HepG2 (cell line): ENCODE data around the gene ELMOD3. TPM values are rescaled to one million over a fixed set of nuclear protein-coding genes. Genes with fewer than 3 reads are reported as not detected.

Source experiments
- EEA1 ChIP-seq: sonication (generic); formaldehyde crosslinking; IDR thresholded peaks from 2 replicates; pipeline ENCODE4 v1.5.1; 2020; ENCODE audit warnings: mild to moderate bottlenecking, missing genetic modification reagents, borderline replicate concordance
- HNRNPK ChIP-seq: fragments of 200-400 bp; formaldehyde crosslinking; IDR thresholded peaks from 2 replicates; pipeline ENCODE4 v1.6.1; 2018; ENCODE audit warnings: low read length, low read depth, moderate library complexity, mild to moderate bottlenecking; ENCODE audit not compliant: poor library complexity, severe bottlenecking
- IRF2 ChIP-seq: IDR thresholded peaks from 2 replicates; pipeline ENCODE4 v1.6.1; 2018; ENCODE audit warnings: missing genetic modification reagents, missing compliant biosample characterization
- JDP2 ChIP-seq: sonication (generic); formaldehyde crosslinking; IDR thresholded peaks from 2 replicates; pipeline ENCODE4 v1.8.1; 2022; ENCODE audit warnings: missing genetic modification reagents, borderline replicate concordance
- MED13 ChIP-seq: sonication (generic); formaldehyde crosslinking; IDR thresholded peaks from 2 replicates; pipeline ENCODE4 v1.5.0; 2020; ENCODE audit warnings: missing genetic modification reagents
- MIER2 ChIP-seq: IDR thresholded peaks from 2 replicates; pipeline ENCODE4 v1.6.1; 2016; ENCODE audit warnings: missing biosample characterization, missing genetic modification reagents
- MTA3 ChIP-seq: sonication (generic); formaldehyde crosslinking; IDR thresholded peaks from 2 replicates; pipeline ENCODE4 v1.4.0; 2020; ENCODE audit warnings: missing genetic modification reagents
- NCOA5 ChIP-seq: sonication (generic); formaldehyde crosslinking; IDR thresholded peaks from 2 replicates; pipeline ENCODE4 v1.4.0; 2020; ENCODE audit warnings: missing genetic modification reagents
- NCOR1 ChIP-seq: fragments of 200-600 bp; sonication (generic); IDR thresholded peaks from 2 replicates; pipeline ENCODE4 v1.7.0; 2017; ENCODE audit warnings: antibody characterized with exemption, low read length, borderline replicate concordance
- NR1H2 ChIP-seq: sonication (generic); formaldehyde crosslinking; IDR thresholded peaks from 2 replicates; pipeline ENCODE4 v1.8.1; 2022; ENCODE audit warnings: low read depth, missing genetic modification reagents, borderline replicate concordance
- SALL1 ChIP-seq: sonication (generic); formaldehyde crosslinking; IDR thresholded peaks from 2 replicates; pipeline ENCODE4 v1.8.0; 2022; ENCODE audit warnings: mild to moderate bottlenecking, missing genetic modification reagents
- SMARCE1 ChIP-seq: fragments of 450-650 bp; IDR thresholded peaks from 2 replicates; pipeline ENCODE4 v1.6.1; 2017; ENCODE audit warnings: borderline replicate concordance
- TEAD2 ChIP-seq: sonication (generic); formaldehyde crosslinking; IDR thresholded peaks from 2 replicates; pipeline ENCODE4 v1.9.0; 2021; ENCODE audit warnings: missing genetic modification reagents
- ZBTB21 ChIP-seq: sonication (generic); formaldehyde crosslinking; IDR thresholded peaks from 2 replicates; pipeline ENCODE4 v1.4.0; 2020; ENCODE audit warnings: missing genetic modification reagents
- ZC3H4 ChIP-seq: sonication (generic); formaldehyde crosslinking; IDR thresholded peaks from 2 replicates; pipeline ENCODE4 v1.4.0; 2020; ENCODE audit warnings: missing genetic modification reagents, borderline replicate concordance
- ZMAT3 ChIP-seq: sonication (generic); formaldehyde crosslinking; conservative IDR thresholded peaks from 2 replicates; pipeline ENCODE4 v1.7.0; 2021; ENCODE audit warnings: missing genetic modification reagents
- ZNF776 ChIP-seq: sonication (generic); formaldehyde crosslinking; IDR thresholded peaks from 2 replicates; pipeline ENCODE4 v1.4.0; 2020; ENCODE audit warnings: mild to moderate bottlenecking, missing genetic modification reagents
- polyA plus RNA-seq, 8 experiments: library from polyadenylated mRNA; depleted of rRNA in 3 of 8; stranded (reverse) in 7 of 8; unstranded in 1 of 8; fragments of >200 nt; fragmentation: Illumina TruSeq in 4 of 8; extraction: Trizol in 4 of 8; gene quantifications; 2 replicates each; pipeline versions ENCODE4 v1.2.1 to v1.2.3, GENCODE V29; 2011 to 2016; ENCODE audit warnings: low read depth in 4 of 8, missing spikeins in 1 of 8, mixed read lengths in 1 of 8; ENCODE audit not compliant: insufficient read depth in 1 of 8
- total RNA-seq, 5 experiments: library from RNA; depleted of rRNA; stranded (reverse); fragments of >200 nt; fragmentation: Illumina TruSeq; extraction: Trizol; gene quantifications; 2 replicates each; pipeline ENCODE4 v1.2.3, GENCODE V29; 2016; ENCODE audit warnings: low read depth in 1 of 5
- TF ChIP-seq, protein P1 (sequence below): IDR thresholded peaks from 2 replicates; pipeline ENCODE4 v1.6.1; 2016; ENCODE audit warnings: low read depth, missing genetic modification reagents, missing compliant biosample characterization
- TF ChIP-seq, protein P2 (sequence below), 2 experiments: fragments of 450-650 bp in 1 of 2; sonication (generic) in 1 of 2; formaldehyde crosslinking; IDR thresholded peaks; 2 replicates each; pipeline versions ENCODE4 v1.5.0 to v1.8.0; 2020 to 2022; ENCODE audit warnings: mild to moderate bottlenecking in 1 of 2, missing genetic modification reagents in 1 of 2
- TF ChIP-seq, protein P3 (sequence below): sonication (generic); formaldehyde crosslinking; IDR thresholded peaks from 2 replicates; pipeline ENCODE4 v1.5.0; 2020; ENCODE audit warnings: missing genetic modification reagents
- TF ChIP-seq, protein P4 (sequence below): sonication (generic); formaldehyde crosslinking; IDR thresholded peaks from 2 replicates; pipeline ENCODE4 v1.9.0; 2021; ENCODE audit warnings: missing genetic modification reagents, borderline replicate concordance

The ELMOD3 gene
- total and polyA plus RNA-seq, 2 of the 13 experiments (the other 11 are each of a cell fraction or from before 2014, with no cell fraction given) = 13.3 to 19.5 TPM

DNA sequence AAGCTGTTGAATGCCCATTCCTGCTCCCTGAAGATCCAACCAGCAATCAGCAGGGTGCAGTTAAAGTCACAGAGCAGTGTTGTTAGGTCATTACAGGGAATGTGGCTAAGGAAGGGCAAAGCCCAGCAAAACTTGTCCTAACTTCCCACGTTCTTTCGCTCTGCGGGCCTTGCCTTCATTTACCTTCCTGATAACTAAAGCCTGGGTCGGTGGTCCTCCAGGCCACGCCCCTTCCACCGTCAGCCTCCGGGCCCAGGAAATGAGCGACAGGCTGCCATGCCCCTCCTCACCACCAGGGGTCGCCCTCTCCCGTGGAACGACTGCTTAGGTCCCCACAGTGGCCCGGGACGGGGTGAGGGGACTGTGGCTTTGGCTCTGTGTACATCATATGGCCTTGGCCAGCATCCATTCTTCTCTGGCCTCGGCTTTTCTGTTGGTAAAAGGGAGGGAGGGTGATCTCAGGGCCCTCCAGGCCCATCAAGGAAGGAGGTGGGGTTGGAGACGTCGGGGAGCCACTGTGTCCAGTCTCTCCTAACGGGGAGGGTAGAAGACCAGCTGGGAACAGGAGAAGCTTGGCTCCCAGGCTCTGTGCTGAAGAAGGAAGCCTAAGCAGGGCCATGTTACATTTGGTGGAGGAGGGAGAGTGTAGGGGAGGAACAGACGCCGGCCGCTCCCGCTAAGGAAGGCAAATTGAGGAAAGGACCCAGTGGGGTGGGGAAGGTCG is 66.1 kb downstream of the ELMOD3 start (continued):
- TF ChIP-seq TEAD2 (CRISPR knock-in tag) = no peak; the same call in 1 of the 2 replicates
- TF ChIP-seq, protein P1, sequence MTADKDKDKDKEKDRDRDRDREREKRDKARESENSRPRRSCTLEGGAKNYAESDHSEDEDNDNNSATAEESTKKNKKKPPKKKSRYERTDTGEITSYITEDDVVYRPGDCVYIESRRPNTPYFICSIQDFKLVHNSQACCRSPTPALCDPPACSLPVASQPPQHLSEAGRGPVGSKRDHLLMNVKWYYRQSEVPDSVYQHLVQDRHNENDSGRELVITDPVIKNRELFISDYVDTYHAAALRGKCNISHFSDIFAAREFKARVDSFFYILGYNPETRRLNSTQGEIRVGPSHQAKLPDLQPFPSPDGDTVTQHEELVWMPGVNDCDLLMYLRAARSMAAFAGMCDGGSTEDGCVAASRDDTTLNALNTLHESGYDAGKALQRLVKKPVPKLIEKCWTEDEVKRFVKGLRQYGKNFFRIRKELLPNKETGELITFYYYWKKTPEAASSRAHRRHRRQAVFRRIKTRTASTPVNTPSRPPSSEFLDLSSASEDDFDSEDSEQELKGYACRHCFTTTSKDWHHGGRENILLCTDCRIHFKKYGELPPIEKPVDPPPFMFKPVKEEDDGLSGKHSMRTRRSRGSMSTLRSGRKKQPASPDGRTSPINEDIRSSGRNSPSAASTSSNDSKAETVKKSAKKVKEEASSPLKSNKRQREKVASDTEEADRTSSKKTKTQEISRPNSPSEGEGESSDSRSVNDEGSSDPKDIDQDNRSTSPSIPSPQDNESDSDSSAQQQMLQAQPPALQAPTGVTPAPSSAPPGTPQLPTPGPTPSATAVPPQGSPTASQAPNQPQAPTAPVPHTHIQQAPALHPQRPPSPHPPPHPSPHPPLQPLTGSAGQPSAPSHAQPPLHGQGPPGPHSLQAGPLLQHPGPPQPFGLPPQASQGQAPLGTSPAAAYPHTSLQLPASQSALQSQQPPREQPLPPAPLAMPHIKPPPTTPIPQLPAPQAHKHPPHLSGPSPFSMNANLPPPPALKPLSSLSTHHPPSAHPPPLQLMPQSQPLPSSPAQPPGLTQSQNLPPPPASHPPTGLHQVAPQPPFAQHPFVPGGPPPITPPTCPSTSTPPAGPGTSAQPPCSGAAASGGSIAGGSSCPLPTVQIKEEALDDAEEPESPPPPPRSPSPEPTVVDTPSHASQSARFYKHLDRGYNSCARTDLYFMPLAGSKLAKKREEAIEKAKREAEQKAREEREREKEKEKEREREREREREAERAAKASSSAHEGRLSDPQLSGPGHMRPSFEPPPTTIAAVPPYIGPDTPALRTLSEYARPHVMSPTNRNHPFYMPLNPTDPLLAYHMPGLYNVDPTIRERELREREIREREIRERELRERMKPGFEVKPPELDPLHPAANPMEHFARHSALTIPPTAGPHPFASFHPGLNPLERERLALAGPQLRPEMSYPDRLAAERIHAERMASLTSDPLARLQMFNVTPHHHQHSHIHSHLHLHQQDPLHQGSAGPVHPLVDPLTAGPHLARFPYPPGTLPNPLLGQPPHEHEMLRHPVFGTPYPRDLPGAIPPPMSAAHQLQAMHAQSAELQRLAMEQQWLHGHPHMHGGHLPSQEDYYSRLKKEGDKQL (CRISPR knock-in tag) = no peak
- TF ChIP-seq ZBTB21 = 0 out of 2 replicates have a peak, but pooled peaks have one; percentile 42
- peak; percentile 88 for TF ChIP-seq IRF2 (CRISPR knock-in tag)
- no peak for TF ChIP-seq NCOA5 (CRISPR knock-in tag)
- no peak for TF ChIP-seq NCOR1
- no peak for TF ChIP-seq MTA3 (CRISPR knock-in tag)
- no peak for TF ChIP-seq SMARCE1
- TF ChIP-seq, protein P2, sequence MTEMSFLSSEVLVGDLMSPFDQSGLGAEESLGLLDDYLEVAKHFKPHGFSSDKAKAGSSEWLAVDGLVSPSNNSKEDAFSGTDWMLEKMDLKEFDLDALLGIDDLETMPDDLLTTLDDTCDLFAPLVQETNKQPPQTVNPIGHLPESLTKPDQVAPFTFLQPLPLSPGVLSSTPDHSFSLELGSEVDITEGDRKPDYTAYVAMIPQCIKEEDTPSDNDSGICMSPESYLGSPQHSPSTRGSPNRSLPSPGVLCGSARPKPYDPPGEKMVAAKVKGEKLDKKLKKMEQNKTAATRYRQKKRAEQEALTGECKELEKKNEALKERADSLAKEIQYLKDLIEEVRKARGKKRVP (CRISPR knock-in tag; IDR thresholded peaks at IDR 0.05) = no peak
- no peak for TF ChIP-seq JDP2 (CRISPR knock-in tag)
- no peak for TF ChIP-seq MED13 (CRISPR knock-in tag)
- TF ChIP-seq, protein P3, sequence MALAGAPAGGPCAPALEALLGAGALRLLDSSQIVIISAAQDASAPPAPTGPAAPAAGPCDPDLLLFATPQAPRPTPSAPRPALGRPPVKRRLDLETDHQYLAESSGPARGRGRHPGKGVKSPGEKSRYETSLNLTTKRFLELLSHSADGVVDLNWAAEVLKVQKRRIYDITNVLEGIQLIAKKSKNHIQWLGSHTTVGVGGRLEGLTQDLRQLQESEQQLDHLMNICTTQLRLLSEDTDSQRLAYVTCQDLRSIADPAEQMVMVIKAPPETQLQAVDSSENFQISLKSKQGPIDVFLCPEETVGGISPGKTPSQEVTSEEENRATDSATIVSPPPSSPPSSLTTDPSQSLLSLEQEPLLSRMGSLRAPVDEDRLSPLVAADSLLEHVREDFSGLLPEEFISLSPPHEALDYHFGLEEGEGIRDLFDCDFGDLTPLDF = no peak
- no peak for TF ChIP-seq NR1H2 (CRISPR knock-in tag)
- no peak for TF ChIP-seq ZMAT3 (CRISPR knock-in tag)
- TF ChIP-seq HNRNPK = no peak
- TF ChIP-seq, protein P4, sequence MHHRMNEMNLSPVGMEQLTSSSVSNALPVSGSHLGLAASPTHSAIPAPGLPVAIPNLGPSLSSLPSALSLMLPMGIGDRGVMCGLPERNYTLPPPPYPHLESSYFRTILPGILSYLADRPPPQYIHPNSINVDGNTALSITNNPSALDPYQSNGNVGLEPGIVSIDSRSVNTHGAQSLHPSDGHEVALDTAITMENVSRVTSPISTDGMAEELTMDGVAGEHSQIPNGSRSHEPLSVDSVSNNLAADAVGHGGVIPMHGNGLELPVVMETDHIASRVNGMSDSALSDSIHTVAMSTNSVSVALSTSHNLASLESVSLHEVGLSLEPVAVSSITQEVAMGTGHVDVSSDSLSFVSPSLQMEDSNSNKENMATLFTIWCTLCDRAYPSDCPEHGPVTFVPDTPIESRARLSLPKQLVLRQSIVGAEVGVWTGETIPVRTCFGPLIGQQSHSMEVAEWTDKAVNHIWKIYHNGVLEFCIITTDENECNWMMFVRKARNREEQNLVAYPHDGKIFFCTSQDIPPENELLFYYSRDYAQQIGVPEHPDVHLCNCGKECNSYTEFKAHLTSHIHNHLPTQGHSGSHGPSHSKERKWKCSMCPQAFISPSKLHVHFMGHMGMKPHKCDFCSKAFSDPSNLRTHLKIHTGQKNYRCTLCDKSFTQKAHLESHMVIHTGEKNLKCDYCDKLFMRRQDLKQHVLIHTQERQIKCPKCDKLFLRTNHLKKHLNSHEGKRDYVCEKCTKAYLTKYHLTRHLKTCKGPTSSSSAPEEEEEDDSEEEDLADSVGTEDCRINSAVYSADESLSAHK (CRISPR knock-in tag) = no peak
- no peak for TF ChIP-seq ZNF776 (CRISPR knock-in tag)
- peak; percentile 57; the same call in 1 of the 2 replicates for TF ChIP-seq MIER2 (CRISPR knock-in tag)
- TF ChIP-seq ZC3H4 = peak; percentile 64; the same call in 1 of the 2 replicates
- TF ChIP-seq EEA1 = no peak
- TF ChIP-seq SALL1 = peak; percentile 76
